ENCODE data around the gene CELF4.

Gene CELF4

GRCh38 chr18:37403100-37403781 lies 162.4 kb downstream of the CELF4 start:
- Histone ChIP-seq H3K27ac (no peak overlapping the region), H3K36me3 (replicated peaks) (no peaks in the 10 kb centered on the region), H3K4me3 (ENCODE audit: low read depth, low read length) (no peak overlapping the region), H3K27me3 (replicated peaks) (no peaks in the 10 kb centered on the region)
- in situ Hi-C loops (cut with HindIII; ENCODE audit: low pct_ligation_motif_present, low sequenced_read_pairs) = no loop called here
- peak; percentile 55 for DNase-seq
- no peak for TF ChIP-seq CTCF (IDR thresholded peaks at IDR 0.05; ENCODE audit: low read depth, low read length, missing control alignments)

GRCh38 chr18:37402735-37403099 lies 162.9 kb downstream of the CELF4 start:
- no peak overlapping the region for H3K4me3 ChIP-seq (ENCODE audit: low read depth, low read length)

GRCh38 chr18:37400802-37401201 lies 164.8 kb downstream of the CELF4 start:
- in situ Hi-C loops (cut with HindIII; ENCODE audit: low pct_ligation_motif_present, low sequenced_read_pairs) = no loop called here
- DNase-seq = no peak
- no peaks in the 10 kb centered on the region for H3K27me3 ChIP-seq (replicated peaks)
- TF ChIP-seq CTCF (IDR thresholded peaks at IDR 0.05; ENCODE audit: low read depth, low read length, missing control alignments) = no peak
- no peak overlapping the region for H3K4me3 ChIP-seq (ENCODE audit: low read depth, low read length)
- no peaks in the 10 kb centered on the region for H3K36me3 ChIP-seq (replicated peaks)
- H3K27ac ChIP-seq = no peak overlapping the region

More at GRCh38 chr18:37402735-37403099, 162.9 kb downstream of the CELF4 start:
- Histone ChIP-seq H3K36me3 (replicated peaks) (no peaks in the 10 kb centered on the region), H3K27me3 (replicated peaks) (no peaks in the 10 kb centered on the region), H3K27ac (no peak overlapping the region)
- DNase-seq = no peak
- in situ Hi-C loops (cut with HindIII; ENCODE audit: low pct_ligation_motif_present, low sequenced_read_pairs) = no loop called here
- TF ChIP-seq CTCF (IDR thresholded peaks at IDR 0.05; ENCODE audit: low read depth, low read length, missing control alignments) = no peak

GRCh38 chr18:37398248-37398920 lies 167.2 kb downstream of the CELF4 start:
- no peak overlapping the region for H3K4me3 ChIP-seq (ENCODE audit: low read depth, low read length)
- H3K27me3 ChIP-seq (replicated peaks) = peaks cover 2% of the 10 kb centered on the region
- DNase-seq = no peak
- no peaks in the 10 kb centered on the region for H3K36me3 ChIP-seq (replicated peaks)
- TF ChIP-seq CTCF (IDR thresholded peaks at IDR 0.05; ENCODE audit: low read depth, low read length, missing control alignments) = no peak
- no peak overlapping the region for H3K27ac ChIP-seq
- in situ Hi-C loops (cut with HindIII; ENCODE audit: low pct_ligation_motif_present, low sequenced_read_pairs) = no loop called here

GRCh38 chr18:37397814-37398213 lies 167.8 kb downstream of the CELF4 start:
- in situ Hi-C loops (cut with HindIII; ENCODE audit: low pct_ligation_motif_present, low sequenced_read_pairs) = no loop called here
- TF ChIP-seq CTCF (IDR thresholded peaks at IDR 0.05; ENCODE audit: low read depth, low read length, missing control alignments) = no peak

More at GRCh38 chr18:37397814-37398213, 167.8 kb downstream of the CELF4 start:
- Histone ChIP-seq H3K36me3 (replicated peaks) (no peaks in the 10 kb centered on the region), H3K27ac (no peak overlapping the region), H3K4me3 (ENCODE audit: low read depth, low read length) (no peak overlapping the region), H3K27me3 (replicated peaks) (peaks cover 6% of the 10 kb centered on the region)
- DNase-seq = no peak
